H1 (cell line): ENCODE data around the gene RPSA. TPM values are rescaled to one million over a fixed set of nuclear protein-coding genes. Genes with fewer than 3 reads are reported as not detected.
A peak's percentile ranks its signal among the peaks of the same experiment; 100 is the strongest.

Experiments
- CTCF ChIA-PET: fragments of 300-600 bp; sonication (Branson Sonifier 250); formaldehyde crosslinking; loops from one replicate; lab custom pipeline; 2021; ENCODE audit not compliant: partially characterized antibody; lab: Charles Lee
- POLR2A ChIA-PET: fragments of 300-600 bp; sonication (Branson Sonifier 250); formaldehyde crosslinking; loops from one replicate; lab custom pipeline; 2021; ENCODE audit warnings: inconsistent platforms; ENCODE audit not compliant: partially characterized antibody; lab: Charles Lee
- DNase-seq, 2 experiments: peaks; one replicate each; pipeline versions ENCODE4 v3.0.0 to v3.0.0-alpha.2; 2010 to 2022; ENCODE audit warnings: low spot score in 2 of 2, low read depth in 1 of 2, mixed read lengths in 1 of 2
- FAIRE-seq: peaks from 2 replicates; lab custom pipeline; 2011; peaks lifted over from hg19 to GRCh38; lab: Jason Lieb, UNC
- H2AFZ ChIP-seq: 2 replicates; pipeline ENCODE4 v1.8.1; 2012; ENCODE audit warnings: low read length, inconsistent platforms
- H2AK5ac ChIP-seq: 2 replicates; pipeline ENCODE4 v1.6.1; 2013; ENCODE audit warnings: low read depth, low read length
- H2BK120ac ChIP-seq: replicated peaks from 2 replicates; pipeline ENCODE3; 2013; ENCODE audit warnings: low read depth, low read length, inconsistent platforms
- H2BK12ac ChIP-seq: 2 replicates; pipeline ENCODE4 v1.6.1; 2013; ENCODE audit warnings: low read depth, low read length
- H2BK15ac ChIP-seq: 2 replicates; pipeline ENCODE4 v1.6.1; 2013; ENCODE audit warnings: low read length
- H2BK20ac ChIP-seq: 2 replicates; pipeline ENCODE4 v1.6.1; 2013; ENCODE audit warnings: low read length
- H2BK5ac ChIP-seq: 2 replicates; pipeline ENCODE4 v1.6.1; 2013; ENCODE audit warnings: low read depth, low read length
- H3K14ac ChIP-seq: 2 replicates; pipeline ENCODE4 v1.6.1; 2013; ENCODE audit warnings: inconsistent platforms; ENCODE audit not compliant: insufficient read length
- H3K18ac ChIP-seq: 2 replicates; pipeline ENCODE4 v1.6.1; 2013; ENCODE audit warnings: low read length; ENCODE audit errors: extremely low read depth
- H3K23ac ChIP-seq: 2 replicates; pipeline ENCODE4 v1.6.1; 2013; ENCODE audit warnings: inconsistent platforms; ENCODE audit not compliant: insufficient read length
- H3K23me2 ChIP-seq: 2 replicates; pipeline ENCODE4 v1.6.1; 2013; ENCODE audit warnings: low read depth, low read length
- H3K27ac ChIP-seq: 2 replicates; pipeline ENCODE4 v1.6.1; 2011; ENCODE audit warnings: low read depth, low read length, inconsistent platforms
- H3K27me3 ChIP-seq, 4 experiments: replicated peaks in 1 of 4; 1 replicate in 1 of 4; 2 replicates in 3 of 4; pipeline versions ENCODE4 v1.6.1 to v1.8.1; 2011 to 2013; ENCODE audit warnings: low read length in 3 of 4, mild to moderate bottlenecking in 3 of 4, inconsistent platforms in 2 of 4, mixed read lengths in 2 of 4, moderate library complexity in 1 of 4; ENCODE audit not compliant: control insufficient read depth in 3 of 4, insufficient read depth in 3 of 4; ENCODE audit errors: extremely low read depth in 1 of 4
- H3K36me3 ChIP-seq, 4 experiments: 2 replicates each; pipeline versions ENCODE4 v1.6.1 to v1.8.1; 2011 to 2013; ENCODE audit warnings: mild to moderate bottlenecking in 4 of 4, low read length in 3 of 4, moderate library complexity in 2 of 4, control low read depth in 1 of 4, inconsistent platforms in 1 of 4; ENCODE audit not compliant: insufficient read depth in 4 of 4, control insufficient read depth in 2 of 4
- H3K4ac ChIP-seq: replicated peaks from 2 replicates; pipeline ENCODE3; 2013; ENCODE audit warnings: low read length, low read depth, mixed read lengths, inconsistent platforms; ENCODE audit not compliant: insufficient read length
- H3K4me1 ChIP-seq, 4 experiments: replicated peaks in 1 of 4; 1 replicate in 1 of 4; 2 replicates in 3 of 4; pipeline versions ENCODE4 v1.6.1 to v1.8.1; 2011 to 2013; ENCODE audit warnings: low read length in 3 of 4, inconsistent platforms in 2 of 4, mixed read lengths in 1 of 4; ENCODE audit not compliant: insufficient read depth in 4 of 4, control insufficient read depth in 3 of 4
- H3K4me2 ChIP-seq, 2 experiments: 2 replicates each; pipeline versions ENCODE4 v1.6.1 to v1.8.1; 2011 to 2013; ENCODE audit warnings: low read depth in 2 of 2, low read length in 2 of 2, control low read depth in 1 of 2, inconsistent platforms in 1 of 2, mild to moderate bottlenecking in 1 of 2; ENCODE audit not compliant: insufficient read depth in 1 of 2
- H3K4me3 ChIP-seq, 4 experiments: fragments of 200-600, 300-600 bp in 1 of 4; sonication (generic), shearing (Covaris generic), sonication (Bioruptor Twin) in 1 of 4; 2 replicates each; pipeline versions ENCODE4 v1.5.1 to v1.8.1; 2011 to 2016; ENCODE audit warnings: low read length in 4 of 4, low read depth in 3 of 4, control low read depth in 2 of 4, inconsistent platforms in 2 of 4, mild to moderate bottlenecking in 2 of 4, mixed read lengths in 1 of 4, moderate library complexity in 1 of 4; ENCODE audit not compliant: insufficient read depth in 2 of 4; ENCODE audit errors: extremely low read depth in 1 of 4
- H3K56ac ChIP-seq: replicated peaks from 2 replicates; pipeline ENCODE3; 2013; ENCODE audit warnings: low read depth, mild to moderate bottlenecking, mixed read lengths, low read length, inconsistent platforms; ENCODE audit not compliant: insufficient read length
- H3K79me1 ChIP-seq: 2 replicates; pipeline ENCODE4 v1.6.1; 2013; ENCODE audit warnings: low read depth, low read length, control low read depth
- H3K79me2 ChIP-seq, 2 experiments: 2 replicates each; pipeline versions ENCODE4 v1.6.1 to v1.8.1; 2012 to 2013; ENCODE audit warnings: low read length in 2 of 2, mild to moderate bottlenecking in 2 of 2, inconsistent platforms in 1 of 2; ENCODE audit not compliant: insufficient read depth in 2 of 2, control insufficient read depth in 1 of 2
- H3K9ac ChIP-seq, 4 experiments: replicated peaks in 1 of 4; 1 replicate in 1 of 4; 2 replicates in 3 of 4; pipeline versions ENCODE4 v1.6.1 to v1.8.1; 2011 to 2013; ENCODE audit warnings: low read depth in 3 of 4, low read length in 3 of 4, control low read depth in 2 of 4, mild to moderate bottlenecking in 2 of 4, moderate library complexity in 2 of 4, inconsistent platforms in 1 of 4; ENCODE audit errors: extremely low read depth in 1 of 4
- H3K9me3 ChIP-seq, 2 experiments: 2 replicates each; pipeline versions ENCODE4 v1.6.1 to v1.8.1; 2012 to 2013; ENCODE audit warnings: mild to moderate bottlenecking in 2 of 2, moderate library complexity in 2 of 2, control low read depth in 1 of 2, inconsistent platforms in 1 of 2, low read depth in 1 of 2, low read length in 1 of 2, mixed read lengths in 1 of 2; ENCODE audit not compliant: insufficient read depth in 2 of 2
- H4K20me1 ChIP-seq, 2 experiments: replicated peaks in 1 of 2; 2 replicates each; pipeline versions ENCODE3 to v1.8.1; 2011 to 2013; ENCODE audit warnings: inconsistent platforms in 2 of 2, low read length in 2 of 2, mild to moderate bottlenecking in 1 of 2; ENCODE audit not compliant: insufficient read depth in 2 of 2, control insufficient read depth in 1 of 2
- H4K5ac ChIP-seq: 2 replicates; pipeline ENCODE4 v1.6.1; 2013; ENCODE audit warnings: low read length, low read depth, mixed read lengths, inconsistent platforms; ENCODE audit not compliant: insufficient read length
- H4K8ac ChIP-seq: 2 replicates; pipeline ENCODE4 v1.8.0; 2013; ENCODE audit warnings: mild to moderate bottlenecking, moderate library complexity, low read length, inconsistent platforms; ENCODE audit not compliant: insufficient read depth; ENCODE audit errors: extremely low read depth
- H4K91ac ChIP-seq: replicated peaks from 2 replicates; pipeline ENCODE3; 2013; ENCODE audit warnings: low read length, mixed read lengths, inconsistent platforms; ENCODE audit not compliant: insufficient read length
- CHD1 ChIP-seq: IDR thresholded peaks from 2 replicates; pipeline ENCODE4 v1.6.1; 2012; ENCODE audit warnings: low read depth, low read length, improper control_type of control experiment
- HDAC6 ChIP-seq: IDR thresholded peaks from one replicate; pipeline ENCODE4 v1.7.1; 2012; ENCODE audit warnings: low read depth, mild to moderate bottlenecking, inconsistent platforms, low read length, moderate library complexity
- SIN3A ChIP-seq, 2 experiments: IDR thresholded peaks in 1 of 2; conservative IDR thresholded peaks in 1 of 2; 2 replicates each; pipeline ENCODE4 v1.6.1; 2011 to 2012; ENCODE audit warnings: low read length in 2 of 2, improper control_type of control experiment in 1 of 2, low read depth in 1 of 2, mild to moderate bottlenecking in 1 of 2
- YY1 ChIP-seq: IDR thresholded peaks from 2 replicates; pipeline ENCODE4 v1.6.1; 2011; ENCODE audit warnings: low read depth, mild to moderate bottlenecking, low read length
- WGBS, 2 experiments: shearing (Covaris generic) in 1 of 2; methylation state at CpG; one replicate each; pipeline versions ENCODE4 v1.1.6 to v1.1.7; 2013 to 2015; ENCODE audit warnings: low lambda C conversion rate in 2 of 2, mixed read lengths in 2 of 2, inconsistent platforms in 1 of 2, low coverage in 1 of 2, missing lambda C conversion rate in 1 of 2; ENCODE audit not compliant: insufficient replicate concordance in 2 of 2, insufficient coverage in 1 of 2, insufficient read length in 1 of 2; ENCODE audit errors: extremely low coverage in 1 of 2, missing lambda C conversion rate in 1 of 2; 5-methylcytosine and 5-hydroxymethylcytosine counted together
- polyA plus RNA-seq, 7 experiments: library from polyadenylated mRNA; depleted of rRNA in 3 of 7; stranded (reverse) in 5 of 7; unstranded in 2 of 7; fragments of >200 nt in 5 of 7; fragments of 200-250 nt in 2 of 7; gene quantifications; 1 replicate in 5 of 7; 2 replicates in 1 of 7; 4 replicates in 1 of 7; pipeline versions ENCODE4 v1.2.1 to v1.2.3, GENCODE V29; 2011 to 2013; ENCODE audit warnings: missing spikeins in 2 of 7, mixed read lengths in 2 of 7
- total RNA-seq: library from RNA; stranded (reverse); fragmentation: NEBNext Ultra II Directional; extraction: Animal tissue kit (Norgen Biotek cat#: 25700); gene quantifications from 2 replicates; pipeline ENCODE4 v1.2.1, GENCODE V29; 2021
- TF ChIP-seq, protein P1 (sequence below): IDR thresholded peaks from 2 replicates; pipeline ENCODE4 v1.6.1; 2011; ENCODE audit warnings: low read length, improper control_type of control experiment

RPSA gene
- total and polyA plus RNA-seq, 2 of the 8 experiments (the other 6 are each of a cell fraction or from before 2014, with no cell fraction given), result 2,661 to 7,468 TPM

- Histone ChIP-seq H3K36me3 (peaks cover 28 to 53% (median 41%) of the 10 kb centered on the region in 4 experiments), H3K79me1 (0 out of 2 replicates have a peak, but pooled peaks cover 6% of the 10 kb centered on the region), H3K14ac (no peak overlapping the region), H3K4me3 (peak overlapping the region; percentile 68 to 94 (median 86)), H3K4me2 (peak overlapping the region; percentile 91 to 95), H2BK20ac (no peak overlapping the region), H3K23me2 (peaks cover 9% of the 10 kb centered on the region), H3K4me1 (peaks cover 10 to 14% (median 11%) of the 10 kb centered on the region in 4 experiments), H4K20me1 (peaks cover 17 to 22% of the 10 kb centered on the region in 2 experiments), H3K27ac (peak overlapping the region; percentile 95), H2BK15ac (no peak overlapping the region), H2AK5ac (no peak overlapping the region), H2BK5ac (no peak overlapping the region), H4K8ac (no peak overlapping the region), H3K9ac (peak overlapping the region; percentile 85 to 98 (median 95)), H3K23ac (no peak overlapping the region), H3K79me2 (peaks cover 8 to 38% of the 10 kb centered on the region in 2 experiments; a peak in 3 of 4 replicates), H3K56ac (peak overlapping the region; percentile 91), H4K5ac (peak overlapping the region; percentile 84), H4K91ac (peak overlapping the region; percentile 98), H3K4ac (no peak overlapping the region), H3K27me3 (no peaks in the 10 kb centered on the region), H3K18ac (peak overlapping the region; percentile 97), H2BK120ac (no peak overlapping the region), H2AFZ (no peak overlapping the region), H3K9me3 (no peaks in the 10 kb centered on the region), H2BK12ac (no peak overlapping the region)
- WGBS, 2 experiments, result 4% methylated on average over 9 of the region's 9 CpGs; no CpG with 5 or more reads in 1 of the 2 experiments
- TF ChIP-seq YY1 (no peak), HDAC6 (no peak), SIN3A (conservative IDR thresholded peaks at IDR 0.05 in 1 of 2, IDR thresholded peaks at IDR 0.05 in 1 of 2; ENCODE audit: low read depth in 1 of 2, low read length in 2 of 2) (no peak), CHD1 (peak; percentile 15)
- TF ChIP-seq, protein P1, sequence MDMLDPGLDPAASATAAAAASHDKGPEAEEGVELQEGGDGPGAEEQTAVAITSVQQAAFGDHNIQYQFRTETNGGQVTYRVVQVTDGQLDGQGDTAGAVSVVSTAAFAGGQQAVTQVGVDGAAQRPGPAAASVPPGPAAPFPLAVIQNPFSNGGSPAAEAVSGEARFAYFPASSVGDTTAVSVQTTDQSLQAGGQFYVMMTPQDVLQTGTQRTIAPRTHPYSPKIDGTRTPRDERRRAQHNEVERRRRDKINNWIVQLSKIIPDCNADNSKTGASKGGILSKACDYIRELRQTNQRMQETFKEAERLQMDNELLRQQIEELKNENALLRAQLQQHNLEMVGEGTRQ, result no peak
- DNase-seq (no peak), FAIRE-seq (no peak)
- ChIA-PET POLR2A (interaction anchor here (0.6 to 33.7 kb wide), 33 partner anchors 3 to 1050 kb away, joined by 3 to 771 read pairs (median 5); partner anchors contain the start of genes RPL14, RPSA and SLC25A38), CTCF (interaction anchor here (0.9 to 4.3 kb wide), 3 partner anchors 9 to 92 kb away, joined by 3 to 30 read pairs (median 7); no protein-coding TSS in a partner anchor)
Observed at GRCh38 chr3:39407259-39407629, 724 bp downstream of the RPSA start.
